Astrocyte of the spinal cord (primary cell): ENCODE measurements around the gene SULT1A3.
"Not testable (repeated sequence)": the region's sequence is repeated elsewhere in the genome, so short reads cannot be mapped to it uniquely, and the experiment has no call there.

ENCODE experiments used
- DNase-seq: peaks from one replicate; pipeline ENCODE4 v3.0.0; 2011; ENCODE audit warnings: low read depth, low spot score
- H3K4me3 ChIP-seq: 2 replicates; pipeline ENCODE4 v1.5.1; 2011; ENCODE audit warnings: low read depth, mild to moderate bottlenecking, low read length, moderate library complexity
- CTCF ChIP-seq: IDR thresholded peaks from 2 replicates; pipeline ENCODE4 v1.5.1; 2012; ENCODE audit warnings: low read depth, mild to moderate bottlenecking, low read length, inconsistent platforms
- in situ Hi-C: cut with HindIII; loops from 2 replicates; pipeline ENCODE4 v1.10.0; 2017; ENCODE audit warnings: low sequenced_read_pairs

The SULT1A3 gene

GRCh38 chr16:30173054-30173453, 26.0 kb upstream of the SULT1A3 start:
- no peak for TF ChIP-seq CTCF
- no peak for DNase-seq
- H3K4me3 ChIP-seq: no peak overlapping the region
- in situ Hi-C loops: no loop called here

GRCh38 chr16:30176876-30177275, 22.2 kb upstream of the SULT1A3 start:
- H3K4me3 ChIP-seq, in situ Hi-C loops, DNase-seq: not testable (repeated sequence)

- no peak overlapping the region for H3K4me3 ChIP-seq
- in situ Hi-C loops: no loop called here
- no peak for DNase-seq
- TF ChIP-seq CTCF: no peak
These were observed 19.9 kb upstream of the SULT1A3 start for GRCh38 chr16:30179195-30179594.

GRCh38 chr16:30179931-30180330, 19.1 kb upstream of the SULT1A3 start:
- in situ Hi-C loops: no loop called here
- TF ChIP-seq CTCF: no peak
- no peak overlapping the region for H3K4me3 ChIP-seq
- no peak for DNase-seq

GRCh38 chr16:30180741-30181140, 18.3 kb upstream of the SULT1A3 start:
- H3K4me3 ChIP-seq: no peak overlapping the region
- in situ Hi-C loops: no loop called here
- TF ChIP-seq CTCF: no peak
- no peak for DNase-seq

- H3K4me3 ChIP-seq: peak within 1 kb of the TSS; percentile 47
- DNase-seq: peak; percentile 74
- in situ Hi-C loops: no loop called here
- TF ChIP-seq CTCF: no peak
These were observed 15.6 kb upstream of the SULT1A3 start, which contains the start of gene CORO1A for GRCh38 chr16:30183233-30184095. CORO1A (plus strand) TSS chr16:30183602; CDS start chr16:30185210, 1,608 bp downstream.

- DNase-seq: no peak
- TF ChIP-seq CTCF: no peak
- peak overlapping the region; percentile 47 for H3K4me3 ChIP-seq
- in situ Hi-C loops: no loop called here
These were observed 14.8 kb upstream of the SULT1A3 start for GRCh38 chr16:30184096-30184890.
